ENCODE data around the gene GAPDH.
A peak's percentile ranks its signal among the peaks of the same experiment; 100 is the strongest.
"Not testable (repeated sequence)": the region's sequence is repeated elsewhere in the genome, so short reads cannot be mapped to it uniquely, and the experiment has no call there.

Gene GAPDH

GRCh38 chr12:6533923-6534694 is at the start of gene GAPDH:
Gene GAPDH, plus strand, starts transcription at chr12:6534517. Its CDS starts 316 bp downstream, at chr12:6534833.
- DNase-seq: peak; percentile 98

DNA sequence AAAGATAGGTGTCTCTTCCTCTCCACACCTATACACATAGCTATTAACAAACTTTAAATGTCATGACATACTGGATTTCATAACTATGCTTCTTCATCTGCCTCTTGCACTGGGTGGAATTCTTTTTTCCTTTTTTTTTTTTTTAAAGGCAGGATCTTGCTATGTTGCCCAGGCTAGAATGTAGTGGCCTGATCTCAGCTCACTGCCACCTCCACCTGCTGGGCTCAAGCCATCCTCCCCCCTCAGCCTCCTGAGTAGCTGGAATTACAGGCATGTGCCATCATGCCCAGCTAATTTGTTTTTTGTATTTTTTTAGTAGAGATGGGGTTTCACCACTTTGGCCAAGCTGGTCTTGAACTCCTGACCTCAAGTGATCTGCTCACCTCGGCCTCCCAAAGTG is 46.1 kb upstream of the GAPDH start:
- no peak for DNase-seq

GRCh38 chr12:6489449-6489848 is 44.9 kb upstream of the GAPDH start:
- DNase-seq: no peak

GRCh38 chr12:6490673-6491072 is 43.6 kb upstream of the GAPDH start:
- DNase-seq: not testable (repeated sequence)

DNA sequence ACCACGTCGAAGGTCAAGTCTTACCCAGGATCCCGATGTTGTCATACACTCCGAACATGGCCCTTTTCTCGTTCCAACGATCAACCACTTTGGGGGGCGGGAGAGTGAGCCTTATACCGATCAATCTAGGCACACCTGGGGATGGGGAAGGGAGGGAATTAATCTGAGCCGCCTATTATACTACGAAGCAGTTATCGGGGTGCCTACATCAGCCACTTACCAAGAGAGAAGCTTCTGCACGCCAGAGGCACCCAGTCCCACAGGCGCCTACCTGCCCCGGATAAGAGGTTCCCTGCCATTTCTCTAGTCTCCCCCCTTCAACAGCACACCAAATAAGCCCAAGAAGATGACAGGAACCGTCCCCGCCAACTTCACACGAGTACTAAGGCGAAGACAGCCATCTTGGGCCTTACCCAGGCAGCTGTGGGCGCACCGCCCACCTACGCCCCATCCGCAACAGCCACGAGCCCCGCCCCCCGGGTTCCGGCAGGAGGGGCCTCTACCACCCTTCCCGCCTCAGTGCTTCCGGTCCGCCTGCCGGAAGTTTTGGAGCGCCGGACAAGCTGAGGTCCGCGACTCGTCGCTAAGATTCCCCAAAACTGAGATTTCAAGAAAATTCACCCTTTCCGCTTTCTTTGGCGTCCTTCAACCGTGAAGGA is 41.4 kb upstream of the GAPDH start, which contains the start of gene MRPL51:
TSS of gene MRPL51 (minus strand) at position 425 of the 659 bp plus-strand sequence. CDS start at position 299, 126 bp downstream.
- DNase-seq: peak; percentile 93

- DNase-seq: peak; percentile 96
Observed at GRCh38 chr12:6493497-6494257, 40.6 kb upstream of the GAPDH start, which contains the start of gene NCAPD2. Gene NCAPD2, plus strand, starts transcription at chr12:6494102. Its CDS starts 997 bp downstream, at chr12:6495099.

GRCh38 chr12:6494258-6494743 is 40.0 kb upstream of the GAPDH start:
- peak; percentile 41 for DNase-seq

DNA sequence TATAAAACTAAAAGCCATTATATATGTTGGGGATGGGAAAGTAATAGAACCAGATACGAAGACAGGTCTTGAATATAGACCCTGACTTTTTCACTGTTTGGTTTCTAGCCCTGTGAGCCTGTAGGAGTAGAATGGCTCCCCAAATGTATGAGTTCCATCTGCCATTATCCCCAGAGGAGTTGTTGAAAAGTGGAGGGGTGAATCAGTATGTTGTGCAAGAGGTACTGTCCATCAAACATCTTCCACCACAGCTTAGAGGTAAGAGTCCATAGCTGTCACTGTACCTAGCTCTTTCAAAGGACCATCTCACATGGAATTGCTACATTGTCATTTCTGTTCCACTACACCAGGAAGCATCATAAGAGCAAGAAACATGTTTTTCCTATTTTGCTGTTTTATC is 39.3 kb upstream of the GAPDH start:
- DNase-seq: no peak

DNA sequence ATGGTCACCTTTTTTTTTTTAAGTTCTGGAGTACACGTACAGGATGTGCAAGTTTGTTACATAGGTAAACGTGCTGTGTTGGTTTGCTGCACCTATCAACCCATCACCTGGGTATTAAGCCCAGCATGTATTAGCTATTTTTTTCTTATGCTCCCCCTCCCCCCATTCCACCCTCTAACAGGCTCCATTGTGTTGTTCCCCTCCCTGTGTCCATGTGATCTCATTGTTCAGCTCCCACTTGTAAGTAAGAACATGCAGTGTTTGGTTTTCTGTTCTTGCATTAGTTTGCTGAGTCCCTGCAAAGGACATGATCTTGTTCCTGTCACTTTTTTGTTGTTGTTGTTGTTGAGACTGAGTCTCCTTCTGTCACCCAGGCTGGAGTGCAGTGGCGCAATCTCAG is 37.0 kb upstream of the GAPDH start:
- DNase-seq: not testable (repeated sequence)

DNA sequence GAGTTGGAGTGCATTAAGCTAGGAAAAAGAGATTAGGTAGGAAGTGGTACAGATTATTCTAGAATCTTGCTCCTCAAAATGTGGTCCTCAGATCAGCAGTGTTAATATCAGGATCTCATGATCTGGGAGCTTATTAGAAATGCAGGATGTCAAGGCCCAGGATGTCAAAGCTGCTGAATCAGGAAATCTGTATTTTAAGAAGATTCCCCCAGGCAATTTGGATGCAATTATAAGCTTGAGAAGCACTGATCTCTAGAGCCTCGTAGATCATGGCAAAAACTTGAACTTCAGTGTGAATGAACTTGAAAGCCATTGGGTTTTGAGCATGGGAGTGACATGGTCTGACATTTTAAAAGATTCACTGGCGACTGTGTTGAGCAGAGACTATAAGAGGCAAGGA is 33.9 kb upstream of the GAPDH start:
- DNase-seq: no peak

- DNase-seq: no peak
Observed at GRCh38 chr12:6507102-6507998, 27.0 kb upstream of the GAPDH start.

DNA sequence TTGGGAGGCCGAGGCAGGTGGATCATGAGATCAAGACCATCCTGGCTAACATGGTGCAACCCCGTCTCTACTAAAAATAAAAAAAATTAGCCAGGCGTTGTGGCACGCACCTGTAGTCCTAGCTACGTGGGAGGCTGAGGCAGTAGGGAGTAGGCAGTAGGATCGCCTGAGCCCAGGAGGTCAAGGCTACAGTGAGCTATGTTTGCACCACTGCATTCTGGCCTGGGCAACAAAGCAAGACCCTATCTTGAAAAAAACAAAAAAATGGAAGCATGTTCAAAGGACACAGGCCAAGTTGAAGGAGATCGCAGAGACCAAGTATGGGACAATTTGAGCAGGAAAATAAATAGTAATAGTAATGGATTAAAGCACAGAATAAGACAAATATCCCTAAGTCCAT is 26.2 kb upstream of the GAPDH start:
- DNase-seq: no peak

DNA sequence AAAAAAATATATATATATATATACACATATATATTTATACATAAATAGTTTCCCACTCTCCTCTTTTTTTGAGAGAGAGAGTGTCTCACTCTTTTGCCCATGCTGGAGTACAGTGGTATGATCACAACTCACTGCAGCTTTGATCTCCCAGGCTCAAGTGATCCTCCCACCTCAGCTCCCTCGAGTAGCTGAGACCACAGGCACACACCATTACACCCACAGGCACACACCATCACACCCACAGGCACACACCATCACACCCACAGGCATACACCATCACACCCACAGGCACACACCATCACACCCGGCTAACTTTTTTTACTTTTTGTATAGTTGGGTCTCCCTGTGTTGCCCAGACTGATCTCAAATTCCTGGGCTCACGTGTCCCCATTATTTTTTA is 14.1 kb upstream of the GAPDH start:
- DNase-seq: no peak

GRCh38 chr12:6522193-6522592 is 12.1 kb upstream of the GAPDH start:
- DNase-seq: no peak

- no peak for DNase-seq
Observed at GRCh38 chr12:6523708-6524107, 10.6 kb upstream of the GAPDH start.

DNA sequence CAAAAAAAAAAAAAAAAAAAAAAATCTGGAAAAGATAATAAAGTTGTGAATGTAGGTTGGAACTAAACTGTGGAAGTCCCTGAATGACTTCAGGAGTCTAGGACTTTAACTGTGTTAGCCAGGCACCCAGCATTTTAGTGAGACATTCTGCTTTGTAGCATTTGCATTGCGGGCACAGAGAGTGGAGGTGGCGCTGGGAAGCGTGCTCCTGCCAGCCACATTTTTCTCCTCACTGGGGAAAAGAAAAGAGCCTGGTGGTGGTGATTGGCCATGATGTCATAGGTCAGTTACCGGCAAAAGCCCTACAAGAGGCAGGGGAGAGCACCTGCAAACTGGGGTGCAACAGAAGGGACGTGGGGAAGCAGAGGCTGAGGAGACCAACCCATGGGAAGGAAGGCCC is 9.7 kb upstream of the GAPDH start:
- DNase-seq: no peak

DNA sequence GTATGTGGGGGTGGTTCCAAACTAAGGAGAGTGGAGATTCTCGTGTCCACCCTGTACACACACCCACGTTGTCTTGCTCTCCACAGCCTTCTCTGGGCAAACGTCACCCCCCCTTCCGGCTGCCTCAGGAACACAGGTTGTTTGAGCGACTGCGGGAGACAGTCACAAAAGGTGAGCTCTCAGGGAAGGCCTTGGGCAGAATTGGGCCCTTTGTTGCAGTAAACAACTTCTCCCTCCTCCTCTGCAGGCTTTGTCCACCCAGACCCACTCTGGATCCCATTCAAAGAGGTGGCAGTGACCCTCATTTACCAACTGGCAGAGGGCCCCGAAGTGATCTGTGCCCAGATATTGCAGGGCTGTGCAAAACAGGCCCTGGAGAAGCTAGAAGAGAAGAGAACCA is 8.1 kb upstream of the GAPDH start:
- DNase-seq: no peak

DNA sequence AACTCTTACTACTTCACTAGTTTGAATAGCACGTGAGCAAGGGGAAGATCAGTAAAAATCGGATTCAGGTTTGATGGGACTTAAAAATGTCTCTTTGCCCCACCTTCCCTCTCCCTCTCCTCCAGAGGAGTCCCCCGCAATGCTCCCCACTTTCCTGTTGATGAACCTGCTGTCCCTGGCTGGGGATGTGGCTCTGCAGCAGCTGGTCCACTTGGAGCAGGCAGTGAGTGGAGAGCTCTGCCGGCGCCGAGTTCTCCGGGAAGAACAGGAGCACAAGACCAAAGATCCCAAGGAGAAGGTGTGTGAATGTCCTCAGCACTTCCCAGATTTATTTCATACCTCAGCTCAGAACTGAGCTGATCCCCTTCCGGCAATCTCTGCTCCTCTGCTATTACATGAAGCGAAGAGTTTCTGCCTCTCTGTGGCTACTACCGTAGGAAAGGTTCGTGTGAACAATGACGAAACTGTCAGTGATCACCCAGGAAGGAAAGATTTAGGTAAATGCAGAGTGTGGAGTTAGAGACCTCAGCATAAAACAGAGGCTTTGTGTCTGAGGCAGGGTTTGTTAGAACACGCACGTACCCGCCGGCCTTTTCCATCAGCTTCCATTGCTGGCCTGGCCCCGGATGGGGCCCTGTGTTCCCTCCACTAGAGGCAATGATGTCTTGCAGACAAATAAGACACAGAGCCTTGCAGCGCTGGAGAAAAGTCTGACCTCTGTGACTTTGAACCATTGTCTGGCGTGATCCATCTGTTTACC is 7.4 kb upstream of the GAPDH start:
- DNase-seq: no peak

GRCh38 chr12:6527711-6528110 is 6.6 kb upstream of the GAPDH start:
- DNase-seq: no peak

GRCh38 chr12:6528539-6529235 is 5.6 kb upstream of the GAPDH start:
- DNase-seq: no peak

GRCh38 chr12:6529291-6529737 is 5.0 kb upstream of the GAPDH start:
- no peak for DNase-seq
